ENCODE results near the gene WWOX.

The WWOX gene

DNA sequence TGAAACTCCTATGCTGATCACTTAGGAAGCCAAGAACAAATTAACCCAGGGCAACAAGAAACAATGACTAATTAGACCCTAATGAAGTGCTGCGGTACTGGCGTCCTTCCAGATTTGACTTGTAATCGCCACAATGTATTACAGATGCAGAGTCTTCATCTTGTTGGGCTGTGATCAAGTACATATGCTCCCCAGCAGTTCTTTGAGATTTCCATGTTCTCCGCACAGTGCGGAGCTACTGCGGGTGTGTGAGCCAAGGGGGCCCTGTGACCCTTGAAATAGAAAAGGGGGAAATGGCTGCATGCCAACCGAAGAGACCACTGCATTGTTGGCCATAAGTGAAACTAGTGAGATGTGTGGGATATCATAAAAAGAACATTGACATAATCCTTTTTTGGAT, 1031.2 kb downstream of the WWOX start:
- Histone ChIP-seq H2BK120ac (ENCODE audit: low read depth, low read length) (no peak overlapping the region), H3K4me1 (ENCODE audit: control insufficient read depth, low read depth, low read length) (no peaks in the 10 kb centered on the region), H3K18ac (ENCODE audit: low read length) (no peak overlapping the region), H2AK5ac (ENCODE audit: low read length) (no peak overlapping the region), H3K56ac (ENCODE audit: low read length) (no peak overlapping the region), H2BK5ac (ENCODE audit: low read length) (no peak overlapping the region), H4K8ac (ENCODE audit: low read depth, low read length) (no peak overlapping the region), H3K36me3 (ENCODE audit: control insufficient read depth, insufficient read depth, low read length) (no peaks in the 10 kb centered on the region), H4K5ac (ENCODE audit: low read length) (no peak overlapping the region), H3K79me1 (ENCODE audit: low read length) (no peaks in the 10 kb centered on the region), H3K23ac (ENCODE audit: low read length) (no peak overlapping the region), H3K79me2 (ENCODE audit: control insufficient read depth, insufficient read depth, low read length) (no peaks in the 10 kb centered on the region), H3K27ac (ENCODE audit: low read depth, low read length) (no peak overlapping the region), H3K4me3 (ENCODE audit: low read length) (no peak overlapping the region), H3K9ac (ENCODE audit: low read length) (no peak overlapping the region), H3K4ac (ENCODE audit: low read depth, low read length) (no peak overlapping the region), H3K27me3 (ENCODE audit: insufficient read depth, low read length, poor library complexity) (no peaks in the 10 kb centered on the region), H2BK15ac (replicated peaks; ENCODE audit: low read depth) (no peak overlapping the region), H3K4me2 (ENCODE audit: low read length) (no peak overlapping the region)
- no CpG with 5 or more reads among the region's 7 CpGs for WGBS (ENCODE audit: extremely low coverage, insufficient coverage, low lambda C conversion rate)
- no peak for DNase-seq

GRCh38 chr16:79131321-79132075, 1032.0 kb downstream of the WWOX start:
- Histone ChIP-seq H3K27ac (ENCODE audit: low read depth, low read length) (no peak overlapping the region), H3K4me1 (ENCODE audit: control insufficient read depth, low read depth, low read length) (no peaks in the 10 kb centered on the region), H2BK15ac (replicated peaks; ENCODE audit: low read depth) (no peak overlapping the region), H3K23ac (ENCODE audit: low read length) (no peak overlapping the region), H4K8ac (ENCODE audit: low read depth, low read length) (no peak overlapping the region), H3K4me2 (ENCODE audit: low read length) (no peak overlapping the region), H3K9ac (ENCODE audit: low read length) (no peak overlapping the region), H3K18ac (ENCODE audit: low read length) (no peak overlapping the region), H4K5ac (ENCODE audit: low read length) (no peak overlapping the region), H2AK5ac (ENCODE audit: low read length) (no peak overlapping the region), H3K56ac (ENCODE audit: low read length) (no peak overlapping the region), H3K4me3 (ENCODE audit: low read length) (no peak overlapping the region), H2BK120ac (ENCODE audit: low read depth, low read length) (no peak overlapping the region), H3K79me2 (ENCODE audit: control insufficient read depth, insufficient read depth, low read length) (no peaks in the 10 kb centered on the region), H3K27me3 (ENCODE audit: insufficient read depth, low read length, poor library complexity) (no peaks in the 10 kb centered on the region), H3K79me1 (ENCODE audit: low read length) (no peaks in the 10 kb centered on the region), H3K36me3 (ENCODE audit: control insufficient read depth, insufficient read depth, low read length) (no peaks in the 10 kb centered on the region), H3K4ac (ENCODE audit: low read depth, low read length) (no peak overlapping the region), H2BK5ac (ENCODE audit: low read length) (no peak overlapping the region)
- no peak for DNase-seq
- WGBS (ENCODE audit: extremely low coverage, insufficient coverage, low lambda C conversion rate) = no CpG with 5 or more reads among the region's 6 CpGs

DNA sequence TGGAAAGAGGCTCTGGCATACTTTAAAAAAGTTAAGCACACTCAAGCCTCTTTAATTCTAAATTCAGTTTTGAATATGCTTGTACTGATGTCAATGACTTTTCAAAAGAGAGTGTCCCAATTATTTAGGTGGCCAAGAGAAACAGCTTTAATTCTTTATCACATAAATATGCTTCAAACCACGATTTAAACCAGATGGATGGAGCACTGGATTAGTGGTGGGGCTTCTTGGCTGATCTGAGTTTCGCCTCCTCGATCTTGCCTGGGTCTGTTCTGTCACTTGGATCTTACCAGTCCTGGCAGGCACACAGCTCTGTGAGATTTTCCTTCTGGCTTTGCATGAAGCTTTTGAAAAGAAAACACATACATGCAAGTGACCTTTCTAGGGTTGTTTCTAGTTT, 1033.2 kb downstream of the WWOX start:
- H3K79me1 ChIP-seq (ENCODE audit: low read length) = no peaks in the 10 kb centered on the region
- no peaks in the 10 kb centered on the region for H3K27me3 ChIP-seq (ENCODE audit: insufficient read depth, low read length, poor library complexity)
- no peak overlapping the region for H3K56ac ChIP-seq (ENCODE audit: low read length)
- H3K18ac ChIP-seq (ENCODE audit: low read length) = no peak overlapping the region
- no peak overlapping the region for H3K27ac ChIP-seq (ENCODE audit: low read depth, low read length)
- no peak overlapping the region for H2BK5ac ChIP-seq (ENCODE audit: low read length)
- H2AK5ac ChIP-seq (ENCODE audit: low read length) = no peak overlapping the region
- H3K23ac ChIP-seq (ENCODE audit: low read length) = no peak overlapping the region
- no peak overlapping the region for H2BK120ac ChIP-seq (ENCODE audit: low read depth, low read length)
- WGBS (ENCODE audit: extremely low coverage, insufficient coverage, low lambda C conversion rate) = no CpG with 5 or more reads among the region's 3 CpGs
- no peak for DNase-seq
- H3K9ac ChIP-seq (ENCODE audit: low read length) = no peak overlapping the region
- no peak overlapping the region for H3K4me3 ChIP-seq (ENCODE audit: low read length)
- H3K36me3 ChIP-seq (ENCODE audit: control insufficient read depth, insufficient read depth, low read length) = no peaks in the 10 kb centered on the region
- no peak overlapping the region for H3K4ac ChIP-seq (ENCODE audit: low read depth, low read length)
- no peak overlapping the region for H3K4me2 ChIP-seq (ENCODE audit: low read length)
- H4K5ac ChIP-seq (ENCODE audit: low read length) = no peak overlapping the region
- H2BK15ac ChIP-seq (replicated peaks; ENCODE audit: low read depth) = no peak overlapping the region
- H3K79me2 ChIP-seq (ENCODE audit: control insufficient read depth, insufficient read depth, low read length) = no peaks in the 10 kb centered on the region
- H4K8ac ChIP-seq (ENCODE audit: low read depth, low read length) = no peak overlapping the region
- H3K4me1 ChIP-seq (ENCODE audit: control insufficient read depth, low read depth, low read length) = no peaks in the 10 kb centered on the region

GRCh38 chr16:79134300-79134699, 1034.8 kb downstream of the WWOX start:
- no peak for DNase-seq
- WGBS (ENCODE audit: extremely low coverage, insufficient coverage, low lambda C conversion rate) = no CpG with 5 or more reads among the region's 5 CpGs
- H2AK5ac ChIP-seq (ENCODE audit: low read length) = no peak overlapping the region
- no peak overlapping the region for H3K27ac ChIP-seq (ENCODE audit: low read depth, low read length)
- H3K4me2 ChIP-seq (ENCODE audit: low read length) = no peak overlapping the region
- H3K4me1 ChIP-seq (ENCODE audit: control insufficient read depth, low read depth, low read length) = no peaks in the 10 kb centered on the region
- H2BK15ac ChIP-seq (replicated peaks; ENCODE audit: low read depth) = no peak overlapping the region
- H4K8ac ChIP-seq (ENCODE audit: low read depth, low read length) = no peak overlapping the region
- H3K36me3 ChIP-seq (ENCODE audit: control insufficient read depth, insufficient read depth, low read length) = no peaks in the 10 kb centered on the region
- H3K79me2 ChIP-seq (ENCODE audit: control insufficient read depth, insufficient read depth, low read length) = no peaks in the 10 kb centered on the region
- no peak overlapping the region for H3K4ac ChIP-seq (ENCODE audit: low read depth, low read length)
- no peak overlapping the region for H2BK5ac ChIP-seq (ENCODE audit: low read length)
- H4K5ac ChIP-seq (ENCODE audit: low read length) = no peak overlapping the region
- H3K18ac ChIP-seq (ENCODE audit: low read length) = no peak overlapping the region
- no peaks in the 10 kb centered on the region for H3K79me1 ChIP-seq (ENCODE audit: low read length)
- H3K9ac ChIP-seq (ENCODE audit: low read length) = no peak overlapping the region
- no peak overlapping the region for H3K56ac ChIP-seq (ENCODE audit: low read length)
- no peak overlapping the region for H3K23ac ChIP-seq (ENCODE audit: low read length)
- no peaks in the 10 kb centered on the region for H3K27me3 ChIP-seq (ENCODE audit: insufficient read depth, low read length, poor library complexity)
- H2BK120ac ChIP-seq (ENCODE audit: low read depth, low read length) = no peak overlapping the region
- H3K4me3 ChIP-seq (ENCODE audit: low read length) = no peak overlapping the region

- Histone ChIP-seq H3K27ac (ENCODE audit: low read depth, low read length) (no peak overlapping the region), H3K36me3 (ENCODE audit: control insufficient read depth, insufficient read depth, low read length) (no peaks in the 10 kb centered on the region), H4K8ac (ENCODE audit: low read depth, low read length) (no peak overlapping the region), H2BK120ac (ENCODE audit: low read depth, low read length) (no peak overlapping the region), H3K4ac (ENCODE audit: low read depth, low read length) (no peak overlapping the region), H2BK5ac (ENCODE audit: low read length) (no peak overlapping the region), H3K4me3 (ENCODE audit: low read length) (no peak overlapping the region), H3K27me3 (ENCODE audit: insufficient read depth, low read length, poor library complexity) (no peaks in the 10 kb centered on the region), H3K4me2 (ENCODE audit: low read length) (no peak overlapping the region), H3K56ac (ENCODE audit: low read length) (no peak overlapping the region), H2BK15ac (replicated peaks; ENCODE audit: low read depth) (no peak overlapping the region), H3K23ac (ENCODE audit: low read length) (no peak overlapping the region), H3K79me1 (ENCODE audit: low read length) (no peaks in the 10 kb centered on the region), H2AK5ac (ENCODE audit: low read length) (no peak overlapping the region), H3K4me1 (ENCODE audit: control insufficient read depth, low read depth, low read length) (no peaks in the 10 kb centered on the region), H3K18ac (ENCODE audit: low read length) (no peak overlapping the region), H3K79me2 (ENCODE audit: control insufficient read depth, insufficient read depth, low read length) (no peaks in the 10 kb centered on the region), H4K5ac (ENCODE audit: low read length) (no peak overlapping the region), H3K9ac (ENCODE audit: low read length) (no peak overlapping the region)
- DNase-seq = no peak
- no CpG with 5 or more reads among the region's 7 CpGs for WGBS (ENCODE audit: extremely low coverage, insufficient coverage, low lambda C conversion rate)
Measured at GRCh38 chr16:79136955-79137354, 1037.5 kb downstream of the WWOX start.

GRCh38 chr16:79137426-79137939, 1038.0 kb downstream of the WWOX start:
- Histone ChIP-seq H3K79me2 (ENCODE audit: control insufficient read depth, insufficient read depth, low read length) (no peaks in the 10 kb centered on the region), H3K4ac (ENCODE audit: low read depth, low read length) (no peak overlapping the region)
- no CpG with 5 or more reads among the region's 6 CpGs for WGBS (ENCODE audit: extremely low coverage, insufficient coverage, low lambda C conversion rate)

More at GRCh38 chr16:79137426-79137939, 1038.0 kb downstream of the WWOX start:
- no peak overlapping the region for H3K23ac ChIP-seq (ENCODE audit: low read length)
- H3K4me2 ChIP-seq (ENCODE audit: low read length) = no peak overlapping the region
- no peak overlapping the region for H3K18ac ChIP-seq (ENCODE audit: low read length)
- no peak for DNase-seq
- H2BK15ac ChIP-seq (replicated peaks; ENCODE audit: low read depth) = no peak overlapping the region
- no peaks in the 10 kb centered on the region for H3K36me3 ChIP-seq (ENCODE audit: control insufficient read depth, insufficient read depth, low read length)
- H3K27ac ChIP-seq (ENCODE audit: low read depth, low read length) = no peak overlapping the region
- no peak overlapping the region for H2BK5ac ChIP-seq (ENCODE audit: low read length)
- H3K4me1 ChIP-seq (ENCODE audit: control insufficient read depth, low read depth, low read length) = no peaks in the 10 kb centered on the region
- H3K9ac ChIP-seq (ENCODE audit: low read length) = no peak overlapping the region
- H3K56ac ChIP-seq (ENCODE audit: low read length) = no peak overlapping the region
- no peak overlapping the region for H2BK120ac ChIP-seq (ENCODE audit: low read depth, low read length)
- no peak overlapping the region for H3K4me3 ChIP-seq (ENCODE audit: low read length)
- H4K8ac ChIP-seq (ENCODE audit: low read depth, low read length) = no peak overlapping the region
- H4K5ac ChIP-seq (ENCODE audit: low read length) = no peak overlapping the region
- H3K79me1 ChIP-seq (ENCODE audit: low read length) = no peaks in the 10 kb centered on the region
- no peak overlapping the region for H2AK5ac ChIP-seq (ENCODE audit: low read length)
- H3K27me3 ChIP-seq (ENCODE audit: insufficient read depth, low read length, poor library complexity) = no peaks in the 10 kb centered on the region

All from mesendoderm (in vitro differentiated cells).